ENCODE data around the gene KAT6B. TPM values are rescaled to one million over a fixed set of nuclear protein-coding genes. Genes with fewer than 3 reads are reported as not detected.

KAT6B gene
- total RNA-seq, 1 donor from 2014 or later = 48.3 TPM

DNA sequence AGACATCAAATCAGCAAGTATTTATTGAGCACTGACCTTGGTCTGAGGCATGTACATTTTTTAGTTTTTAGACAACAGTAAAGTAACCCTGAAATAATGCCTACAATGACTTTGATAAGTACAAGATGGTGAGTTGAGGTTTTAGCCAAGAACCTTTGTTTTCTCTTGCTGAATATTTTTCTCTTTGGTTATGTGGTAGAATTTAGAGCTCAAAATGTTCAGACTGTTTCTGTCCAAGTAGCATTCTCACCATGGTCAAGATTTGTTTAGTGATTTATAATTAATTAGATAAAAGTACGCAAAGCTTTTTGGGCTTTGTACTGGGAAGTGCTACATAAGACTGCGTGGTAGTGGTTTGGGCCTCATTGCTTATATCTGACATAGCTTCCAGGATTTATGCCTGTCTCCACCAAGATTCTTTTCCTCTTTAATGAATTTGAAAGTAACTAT is 102.4 kb downstream of the KAT6B start:
- DNase-seq (ENCODE audit: extremely low spot score, unreplicated experiment) = no peak
- no peak overlapping the region for H3K27ac Mint-ChIP-seq
- H3K4me1 Mint-ChIP-seq (ENCODE audit: unreplicated experiment) = peaks cover 34% of the 10 kb centered on the region
- H3K9me3 Mint-ChIP-seq = no peaks in the 10 kb centered on the region
- H3K36me3 Mint-ChIP-seq = peaks cover 3% of the 10 kb centered on the region
- TF ChIP-seq, protein P1, sequence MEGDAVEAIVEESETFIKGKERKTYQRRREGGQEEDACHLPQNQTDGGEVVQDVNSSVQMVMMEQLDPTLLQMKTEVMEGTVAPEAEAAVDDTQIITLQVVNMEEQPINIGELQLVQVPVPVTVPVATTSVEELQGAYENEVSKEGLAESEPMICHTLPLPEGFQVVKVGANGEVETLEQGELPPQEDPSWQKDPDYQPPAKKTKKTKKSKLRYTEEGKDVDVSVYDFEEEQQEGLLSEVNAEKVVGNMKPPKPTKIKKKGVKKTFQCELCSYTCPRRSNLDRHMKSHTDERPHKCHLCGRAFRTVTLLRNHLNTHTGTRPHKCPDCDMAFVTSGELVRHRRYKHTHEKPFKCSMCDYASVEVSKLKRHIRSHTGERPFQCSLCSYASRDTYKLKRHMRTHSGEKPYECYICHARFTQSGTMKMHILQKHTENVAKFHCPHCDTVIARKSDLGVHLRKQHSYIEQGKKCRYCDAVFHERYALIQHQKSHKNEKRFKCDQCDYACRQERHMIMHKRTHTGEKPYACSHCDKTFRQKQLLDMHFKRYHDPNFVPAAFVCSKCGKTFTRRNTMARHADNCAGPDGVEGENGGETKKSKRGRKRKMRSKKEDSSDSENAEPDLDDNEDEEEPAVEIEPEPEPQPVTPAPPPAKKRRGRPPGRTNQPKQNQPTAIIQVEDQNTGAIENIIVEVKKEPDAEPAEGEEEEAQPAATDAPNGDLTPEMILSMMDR (conservative IDR thresholded peaks at IDR 0.05) = no peak
- H3K4me3 Mint-ChIP-seq = no peak overlapping the region
- no peaks in the 10 kb centered on the region for H3K27me3 Mint-ChIP-seq

DNA sequence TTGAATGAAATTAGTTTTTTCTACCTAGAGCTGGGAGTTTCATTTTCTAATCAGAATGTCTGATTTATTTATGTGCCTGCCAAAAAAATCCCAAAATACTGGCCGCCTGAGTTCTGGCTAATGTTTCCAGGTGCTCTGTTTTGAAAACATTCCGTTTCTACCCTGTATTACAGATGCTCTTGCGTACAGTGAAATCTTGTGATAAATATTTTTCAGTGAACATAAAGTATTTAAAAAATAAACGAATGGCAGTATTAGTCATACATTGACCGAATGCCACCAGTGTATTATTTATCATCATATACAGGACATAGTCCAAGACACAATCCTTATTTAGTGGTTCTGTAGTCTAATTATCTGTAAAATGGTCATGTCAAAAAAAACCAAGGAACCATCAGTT is 102.8 kb downstream of the KAT6B start:
- H3K36me3 Mint-ChIP-seq = peaks cover 4% of the 10 kb centered on the region
- no peak for DNase-seq (ENCODE audit: extremely low spot score, unreplicated experiment)
- H3K9me3 Mint-ChIP-seq = no peaks in the 10 kb centered on the region
- H3K27ac Mint-ChIP-seq = no peak overlapping the region
- H3K4me1 Mint-ChIP-seq (ENCODE audit: unreplicated experiment) = peaks cover 31% of the 10 kb centered on the region
- no peak overlapping the region for H3K4me3 Mint-ChIP-seq
- TF ChIP-seq, protein P1 (conservative IDR thresholded peaks at IDR 0.05) = no peak
- H3K27me3 Mint-ChIP-seq = no peaks in the 10 kb centered on the region

DNA sequence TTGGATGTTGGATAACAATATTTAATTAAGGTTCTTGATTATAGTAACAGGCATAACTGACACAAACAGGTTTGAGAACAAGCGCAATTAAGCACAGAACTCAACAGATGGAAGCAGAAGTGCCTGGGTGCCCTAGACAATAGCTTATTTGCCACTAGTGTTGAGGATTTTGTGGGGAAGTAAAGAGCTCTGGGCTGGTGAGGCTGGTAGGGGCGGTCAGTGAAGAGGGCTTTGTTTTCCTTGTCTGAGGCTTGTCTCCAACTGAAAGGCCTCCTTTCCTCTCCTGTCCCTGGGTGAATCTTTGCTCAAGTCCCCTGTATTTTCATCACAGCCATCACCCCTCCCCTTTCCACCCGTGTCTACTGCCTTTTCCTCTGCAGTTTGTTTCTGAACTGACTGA is 104.6 kb downstream of the KAT6B start:
- TF ChIP-seq, protein P1 (conservative IDR thresholded peaks at IDR 0.05) = no peak
- Mint-ChIP-seq H3K36me3 (peaks cover 7% of the 10 kb centered on the region), H3K4me3 (no peak overlapping the region), H3K9me3 (no peaks in the 10 kb centered on the region), H3K4me1 (ENCODE audit: unreplicated experiment) (peaks cover 31% of the 10 kb centered on the region), H3K27me3 (no peaks in the 10 kb centered on the region), H3K27ac (no peak overlapping the region)
- DNase-seq (ENCODE audit: extremely low spot score, unreplicated experiment) = no peak

DNA sequence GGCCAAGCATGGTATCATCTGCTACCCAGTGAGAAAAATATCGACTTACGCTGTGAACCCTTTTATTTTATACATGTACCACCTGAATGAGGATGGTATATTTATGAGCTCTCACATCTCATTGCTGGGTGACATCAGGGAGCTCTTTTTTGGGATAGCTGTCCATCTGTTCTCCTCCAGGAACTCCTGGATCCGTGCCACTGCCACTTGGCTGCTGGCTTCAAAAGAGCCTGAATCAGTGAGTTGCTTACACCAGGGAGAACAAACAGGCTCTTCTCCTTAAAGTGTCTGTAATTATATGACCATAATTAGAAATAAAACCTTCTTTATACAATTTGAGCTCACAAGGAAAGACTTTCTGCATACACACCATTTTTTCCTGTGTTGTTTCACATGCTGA is 106.2 kb downstream of the KAT6B start:
- H3K4me3 Mint-ChIP-seq = no peak overlapping the region
- no peak for DNase-seq (ENCODE audit: extremely low spot score, unreplicated experiment)
- no peak overlapping the region for H3K27ac Mint-ChIP-seq
- peaks cover 33% of the 10 kb centered on the region for H3K4me1 Mint-ChIP-seq (ENCODE audit: unreplicated experiment)
- peaks cover 7% of the 10 kb centered on the region for H3K36me3 Mint-ChIP-seq
- H3K9me3 Mint-ChIP-seq = no peaks in the 10 kb centered on the region
- no peaks in the 10 kb centered on the region for H3K27me3 Mint-ChIP-seq
- TF ChIP-seq, protein P1 (conservative IDR thresholded peaks at IDR 0.05) = no peak

DNA sequence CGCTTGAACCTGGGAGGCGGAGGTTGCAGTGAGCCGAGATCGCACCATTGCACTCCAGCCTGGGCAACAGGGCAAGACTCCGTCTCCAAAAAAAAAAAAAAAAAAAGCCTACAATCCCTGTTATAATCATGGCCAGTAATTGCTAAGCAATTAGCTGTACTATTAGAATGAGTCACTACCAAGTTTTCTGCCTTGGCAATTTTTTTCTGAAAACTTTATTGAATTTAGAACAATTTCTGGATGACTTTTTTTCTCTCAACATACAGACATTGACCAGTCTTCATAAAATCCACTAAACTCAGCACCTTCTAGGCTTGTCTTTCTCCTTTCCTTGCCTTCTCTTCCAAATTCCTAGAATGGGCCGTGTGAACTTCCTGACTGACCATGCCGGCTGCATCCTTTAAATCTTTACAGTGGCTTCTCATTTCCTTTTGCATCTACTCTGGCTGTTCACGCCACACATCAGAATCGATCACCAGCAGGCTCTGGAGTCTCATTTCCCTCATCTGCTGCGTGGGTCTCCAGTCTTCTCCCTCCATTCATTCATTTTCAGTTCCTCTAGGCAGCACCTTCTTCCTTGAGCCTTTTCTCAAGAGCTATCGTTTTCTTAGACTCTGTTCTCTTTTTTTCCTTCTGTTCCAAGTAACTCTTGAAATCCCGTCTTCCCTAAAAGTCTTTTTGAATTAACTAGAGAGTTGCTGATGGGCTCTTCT is 107.9 kb downstream of the KAT6B start:
- Mint-ChIP-seq H3K4me1 (ENCODE audit: unreplicated experiment) (peaks cover 32% of the 10 kb centered on the region), H3K27ac (no peak overlapping the region), H3K27me3 (no peaks in the 10 kb centered on the region), H3K9me3 (no peaks in the 10 kb centered on the region), H3K4me3 (no peak overlapping the region), H3K36me3 (peaks cover 7% of the 10 kb centered on the region)
- no peak for DNase-seq (ENCODE audit: extremely low spot score, unreplicated experiment)
- TF ChIP-seq, protein P1 (conservative IDR thresholded peaks at IDR 0.05) = no peak
